IMR-90 (cell line): ENCODE data around the gene SEMA3C. TPM values are rescaled to one million over a fixed set of nuclear protein-coding genes. Genes with fewer than 3 reads are reported as not detected.

ENCODE experiments used
- ATAC-seq: fragments of 200-7000 bp; cut with Tn5 transposase; 2 replicates; pipeline ENCODE4 v1.9.1; 2020; ENCODE audit warnings: low read depth, mild to moderate bottlenecking, moderate library complexity
- BruUV-seq: library from RNA; stranded (reverse); fragments of 400-500 nt; replicated peaks from 2 replicates; lab custom pipeline; 2021; lab: Mats Ljungman, UMichigan
- CTCF ChIA-PET: fragments of 300-600 bp; formaldehyde crosslinking; extraction: SDS; loops from one replicate; lab custom pipeline; 2021; ENCODE audit warnings: antibody characterized with exemption; lab: Yijun Ruan, JAX
- POLR2A ChIA-PET: fragments of 300-600 bp; sonication (Branson Sonifier 250); formaldehyde crosslinking; loops from one replicate; lab custom pipeline; 2022; ENCODE audit warnings: antibody characterized with exemption; ENCODE audit not compliant: unreplicated experiment; lab: Charles Lee
- DNase-seq: peaks from one replicate; pipeline ENCODE4 v3.0.0; 2013
- H2AFZ ChIP-seq: replicated peaks from 2 replicates; pipeline ENCODE3; 2013; ENCODE audit warnings: low read length, mild to moderate bottlenecking; ENCODE audit not compliant: poor library complexity
- H2AK5ac ChIP-seq: 2 replicates; pipeline ENCODE4 v1.6.1; 2013; ENCODE audit warnings: low read depth, low read length, inconsistent platforms
- H2AK9ac ChIP-seq: replicated peaks from 2 replicates; pipeline ENCODE3; 2013; ENCODE audit warnings: mild to moderate bottlenecking, low read depth, low read length, moderate library complexity; ENCODE audit not compliant: poor library complexity
- H2BK120ac ChIP-seq: 2 replicates; pipeline ENCODE4 v1.6.1; 2013; ENCODE audit warnings: low read depth, low read length, inconsistent platforms
- H2BK15ac ChIP-seq: 3 replicates; pipeline ENCODE4 v1.6.1; 2013; ENCODE audit warnings: low read depth, low read length, inconsistent platforms
- H2BK20ac ChIP-seq: 2 replicates; pipeline ENCODE4 v1.6.1; 2013; ENCODE audit warnings: low read depth, mild to moderate bottlenecking, inconsistent platforms, low read length, moderate library complexity
- H2BK5ac ChIP-seq: 2 replicates; pipeline ENCODE4 v1.6.1; 2013; ENCODE audit warnings: mild to moderate bottlenecking, low read depth, low read length, inconsistent platforms; ENCODE audit not compliant: poor library complexity, severe bottlenecking
- H3K14ac ChIP-seq: replicated peaks from 2 replicates; pipeline ENCODE4 v1.6.1; 2013; ENCODE audit warnings: low read depth, low read length, inconsistent platforms
- H3K18ac ChIP-seq: 2 replicates; pipeline ENCODE4 v1.6.1; 2013; ENCODE audit warnings: low read depth, low read length, control low read depth
- H3K23ac ChIP-seq: 2 replicates; pipeline ENCODE4 v1.6.1; 2013; ENCODE audit warnings: low read depth, low read length, inconsistent platforms
- H3K27ac ChIP-seq: 2 replicates; pipeline ENCODE4 v1.5.1; 2013; ENCODE audit warnings: mild to moderate bottlenecking, control low read depth, low read length; ENCODE audit not compliant: insufficient read depth
- H3K27me3 ChIP-seq: 2 replicates; pipeline ENCODE4 v1.6.1; 2013; ENCODE audit warnings: low read length; ENCODE audit not compliant: control insufficient read depth, insufficient read depth
- H3K36me3 ChIP-seq: 2 replicates; pipeline ENCODE4 v1.6.1; 2013; ENCODE audit warnings: low read length, mixed read lengths; ENCODE audit not compliant: control insufficient read depth, insufficient read depth
- H3K4ac ChIP-seq: 2 replicates; pipeline ENCODE4 v1.6.1; 2013; ENCODE audit warnings: low read depth, low read length, inconsistent platforms
- H3K4me1 ChIP-seq: 2 replicates; pipeline ENCODE4 v1.6.1; 2013; ENCODE audit warnings: low read length, mixed read lengths; ENCODE audit not compliant: control insufficient read depth, insufficient read depth
- H3K4me2 ChIP-seq: 2 replicates; pipeline ENCODE4 v1.6.1; 2013; ENCODE audit warnings: low read depth, mild to moderate bottlenecking, control low read depth, low read length, moderate library complexity
- H3K4me3 ChIP-seq: 2 replicates; pipeline ENCODE4 v1.5.1; 2013; ENCODE audit warnings: low read depth, mild to moderate bottlenecking, control low read depth, low read length, moderate library complexity; ENCODE audit not compliant: insufficient read depth
- H3K56ac ChIP-seq: 2 replicates; pipeline ENCODE4 v1.6.1; 2013; ENCODE audit warnings: low read length, inconsistent platforms; ENCODE audit not compliant: insufficient read depth; ENCODE audit errors: extremely low read depth
- H3K79me1 ChIP-seq, 2 experiments: 2 replicates each; pipeline ENCODE4 v1.6.1; 2013; ENCODE audit warnings: low read length in 2 of 2, inconsistent platforms in 1 of 2, low read depth in 1 of 2
- H3K9ac ChIP-seq: 2 replicates; pipeline ENCODE4 v1.6.1; 2013; ENCODE audit warnings: low read depth, low read length, control low read depth
- H3K9me1 ChIP-seq: 2 replicates; pipeline ENCODE4 v1.6.1; 2013; ENCODE audit warnings: low read length, inconsistent platforms; ENCODE audit not compliant: insufficient read depth
- H3K9me3 ChIP-seq: 2 replicates; pipeline ENCODE4 v1.6.1; 2013; ENCODE audit warnings: low read length; ENCODE audit not compliant: control insufficient read depth, insufficient read depth
- H4K20me1 ChIP-seq: 2 replicates; pipeline ENCODE4 v1.6.1; 2013; ENCODE audit warnings: low read length, inconsistent platforms; ENCODE audit not compliant: insufficient read depth
- H4K5ac ChIP-seq: 2 replicates; pipeline ENCODE4 v1.6.1; 2013; ENCODE audit warnings: mild to moderate bottlenecking, low read depth, low read length, control low read depth
- H4K8ac ChIP-seq, 2 experiments: 2 replicates each; pipeline ENCODE4 v1.6.1; 2013; ENCODE audit warnings: low read depth in 2 of 2, low read length in 2 of 2, control low read depth in 1 of 2, inconsistent platforms in 1 of 2
- H4K91ac ChIP-seq: 2 replicates; pipeline ENCODE4 v1.6.1; 2013; ENCODE audit warnings: low read depth, low read length, inconsistent platforms; ENCODE audit not compliant: insufficient read depth
- CEBPB ChIP-seq: IDR thresholded peaks from 2 replicates; pipeline ENCODE4 v1.6.1; 2012; ENCODE audit warnings: low read depth, low read length, improper control_type of control experiment
- CHD1 ChIP-seq: IDR thresholded peaks from 2 replicates; pipeline ENCODE4 v1.6.1; 2012; ENCODE audit warnings: low read depth, low read length, improper control_type of control experiment
- CTCF ChIP-seq: conservative IDR thresholded peaks from 2 replicates; pipeline ENCODE4 v1.5.1; 2012; ENCODE audit warnings: mild to moderate bottlenecking, low read depth, low read length, improper control_type of control experiment
- MAFK ChIP-seq: IDR thresholded peaks from 2 replicates; pipeline ENCODE4 v1.6.1; 2012; ENCODE audit warnings: low read depth, low read length, improper control_type of control experiment
- MXI1 ChIP-seq: IDR thresholded peaks from 2 replicates; pipeline ENCODE4 v1.6.1; 2012; ENCODE audit warnings: low read depth, mild to moderate bottlenecking, low read length, moderate library complexity, borderline replicate concordance
- POLR2A ChIP-seq: IDR thresholded peaks from 2 replicates; pipeline ENCODE4 v1.6.1; 2012; ENCODE audit warnings: mild to moderate bottlenecking, low read depth, low read length
- RFX5 ChIP-seq: IDR thresholded peaks from 2 replicates; pipeline ENCODE4 v1.8.0; 2012; ENCODE audit warnings: low read depth, mild to moderate bottlenecking, low read length, moderate library complexity
- USF2 ChIP-seq: fragments of 150-350 bp; IDR thresholded peaks from 2 replicates; pipeline ENCODE4 v1.6.1; 2017; ENCODE audit warnings: mild to moderate bottlenecking, antibody characterized with exemption, low read length, low read depth
- WGBS, 2 experiments: methylation state at CpG; one replicate each; pipeline versions ENCODE4 v1.1.5 to v1.1.7; 2013; ENCODE audit warnings: missing lambda C conversion rate in 2 of 2; ENCODE audit not compliant: insufficient read length in 1 of 2; ENCODE audit errors: extremely low coverage in 2 of 2; 5-methylcytosine and 5-hydroxymethylcytosine counted together
- dilution Hi-C: fragments of 300-500 bp; cut with HindIII; formaldehyde crosslinking; loops from one replicate; pipeline ENCODE4 v1.14.3; 2018; ENCODE audit warnings: low sequenced_read_pairs; ENCODE audit not compliant: unreplicated experiment
- in situ Hi-C: fragments of 300-500 bp; cut with MboI; formaldehyde crosslinking; loops from 3 replicates; pipeline ENCODE4 v1.14.3; 2019; ENCODE audit warnings: low sequenced_read_pairs, inconsistent platforms, mixed read lengths
- intact Hi-C: fragments of 100-400 bp; cut with micrococcal nuclease; formaldehyde crosslinking; loops from 2 replicates; pipeline ENCODE4 v1.10.0; 2022
- polyA plus RNA-seq, 3 experiments: library from polyadenylated mRNA; depleted of rRNA; stranded (reverse); fragments of >200 nt; gene quantifications; 2 replicates each; pipeline ENCODE4 v1.2.3, GENCODE V29; 2012; ENCODE audit warnings: low replicate concordance in 1 of 3
- total RNA-seq: library from RNA; depleted of rRNA; stranded (reverse); fragments of >200 nt; gene quantifications from 2 replicates; pipeline ENCODE4 v1.2.3, GENCODE V29; 2012

SEMA3C gene
- total and polyA plus RNA-seq, 2 of the 4 experiments (the other 2 are of a cell fraction): 21.2 to 97.1 TPM

GRCh38 chr7:80835251-80835650 lies 83.6 kb downstream of the SEMA3C start:
- H2BK5ac ChIP-seq: no peak overlapping the region

More at GRCh38 chr7:80835251-80835650, 83.6 kb downstream of the SEMA3C start:
- Histone ChIP-seq H2BK15ac (no peak overlapping the region), H3K9ac (no peak overlapping the region), H3K23ac (no peak overlapping the region), H3K9me1 (peaks cover 2% of the 10 kb centered on the region; the same call in 1 of the 2 replicates), H3K14ac (no peak overlapping the region), H4K91ac (no peak overlapping the region), H3K4me2 (no peak overlapping the region), H3K18ac (no peak overlapping the region), H3K79me1 (peaks cover 17 to 18% of the 10 kb centered on the region in 2 experiments; a peak in 3 of 4 replicates), H3K4me3 (no peak overlapping the region), H3K27ac (no peak overlapping the region), H2AK9ac (no peak overlapping the region), H4K5ac (no peak overlapping the region), H4K8ac (no peak overlapping the region), H4K20me1 (no peaks in the 10 kb centered on the region), H2BK120ac (no peak overlapping the region), H3K27me3 (no peaks in the 10 kb centered on the region), H3K36me3 (no peaks in the 10 kb centered on the region), H3K9me3 (no peaks in the 10 kb centered on the region), H2AFZ (no peak overlapping the region), H2AK5ac (no peak overlapping the region), H3K56ac (no peak overlapping the region), H3K4ac (no peak overlapping the region), H2BK20ac (no peak overlapping the region), H3K4me1 (peaks cover 5% of the 10 kb centered on the region; the same call in 1 of the 2 replicates)
- TF ChIP-seq CTCF: no peak
- no peak for TF ChIP-seq USF2
- no peak for TF ChIP-seq MAFK
- no peak for TF ChIP-seq CHD1
- TF ChIP-seq CEBPB: no peak
- no peak for TF ChIP-seq MXI1
- TF ChIP-seq RFX5: no peak
- no peak for TF ChIP-seq POLR2A
- intact Hi-C loops (no loop called here), dilution Hi-C loops (no loop called here), in situ Hi-C loops (no loop called here)
- ChIA-PET POLR2A (no interaction called here), CTCF (no interaction called here)
- DNase-seq (no peak), ATAC-seq (no peak)
- no TSS peak for BruUV-seq
- no CpG with 5 or more reads among the region's 2 CpGs for WGBS, 2 experiments
